AG10803 (cell line): ENCODE measurements around the gene SGK2.

Experiments
- DNase-seq: peaks from one replicate; pipeline ENCODE4 v3.0.0; 2010; ENCODE audit warnings: low read depth
- H3K4me3 ChIP-seq: 2 replicates; pipeline ENCODE4 v1.5.1; 2011; ENCODE audit warnings: mild to moderate bottlenecking, low read length, control low read depth
- TF ChIP-seq, protein P1 (sequence below): conservative IDR thresholded peaks from 2 replicates; pipeline ENCODE4 v1.5.1; 2011; ENCODE audit warnings: mild to moderate bottlenecking, low read length, control low read depth, inconsistent platforms

SGK2 gene

DNA sequence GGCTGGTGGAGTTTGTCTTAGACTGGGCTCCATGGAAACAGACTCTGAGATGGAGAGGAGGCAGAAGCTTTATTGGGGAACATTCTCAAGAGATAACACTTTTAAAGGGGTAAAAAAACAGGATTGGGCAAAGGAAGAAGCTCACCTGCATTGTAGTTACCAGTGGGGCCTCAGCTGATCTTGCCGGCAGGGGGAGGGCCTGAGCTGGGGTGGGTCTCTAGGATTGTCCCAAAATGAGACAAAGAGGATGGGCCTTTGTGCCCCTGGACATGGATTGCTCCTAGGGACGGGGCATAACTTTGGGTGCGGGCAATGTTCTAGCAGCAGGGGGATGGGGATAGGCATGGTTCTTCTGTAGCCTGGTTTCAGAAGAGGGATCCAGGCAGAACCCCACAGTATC lies 12.5 kb downstream of the SGK2 start:
- no peak for DNase-seq
- H3K4me3 ChIP-seq: no peak overlapping the region
- TF ChIP-seq, protein P1, sequence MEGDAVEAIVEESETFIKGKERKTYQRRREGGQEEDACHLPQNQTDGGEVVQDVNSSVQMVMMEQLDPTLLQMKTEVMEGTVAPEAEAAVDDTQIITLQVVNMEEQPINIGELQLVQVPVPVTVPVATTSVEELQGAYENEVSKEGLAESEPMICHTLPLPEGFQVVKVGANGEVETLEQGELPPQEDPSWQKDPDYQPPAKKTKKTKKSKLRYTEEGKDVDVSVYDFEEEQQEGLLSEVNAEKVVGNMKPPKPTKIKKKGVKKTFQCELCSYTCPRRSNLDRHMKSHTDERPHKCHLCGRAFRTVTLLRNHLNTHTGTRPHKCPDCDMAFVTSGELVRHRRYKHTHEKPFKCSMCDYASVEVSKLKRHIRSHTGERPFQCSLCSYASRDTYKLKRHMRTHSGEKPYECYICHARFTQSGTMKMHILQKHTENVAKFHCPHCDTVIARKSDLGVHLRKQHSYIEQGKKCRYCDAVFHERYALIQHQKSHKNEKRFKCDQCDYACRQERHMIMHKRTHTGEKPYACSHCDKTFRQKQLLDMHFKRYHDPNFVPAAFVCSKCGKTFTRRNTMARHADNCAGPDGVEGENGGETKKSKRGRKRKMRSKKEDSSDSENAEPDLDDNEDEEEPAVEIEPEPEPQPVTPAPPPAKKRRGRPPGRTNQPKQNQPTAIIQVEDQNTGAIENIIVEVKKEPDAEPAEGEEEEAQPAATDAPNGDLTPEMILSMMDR: no peak

DNA sequence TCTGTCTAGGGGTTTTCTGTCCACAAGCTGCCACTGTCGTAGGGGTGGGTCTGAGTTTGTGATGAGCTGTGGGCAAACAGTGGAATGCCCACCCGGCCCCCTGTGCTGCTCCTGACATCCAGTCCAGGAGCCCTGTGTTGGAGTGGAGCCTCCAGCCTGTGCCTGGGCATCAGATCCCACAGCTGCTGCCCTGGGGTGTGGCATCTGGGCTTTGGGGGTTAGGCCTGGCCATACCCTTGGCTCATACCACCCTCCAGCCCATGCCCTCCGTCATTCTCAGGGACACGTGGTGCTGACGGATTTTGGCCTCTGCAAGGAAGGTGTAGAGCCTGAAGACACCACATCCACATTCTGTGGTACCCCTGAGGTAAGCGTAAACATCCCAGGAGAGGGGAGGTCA lies 12.9 kb downstream of the SGK2 start:
- DNase-seq: no peak
- TF ChIP-seq, protein P1: no peak
- H3K4me3 ChIP-seq: no peak overlapping the region

DNA sequence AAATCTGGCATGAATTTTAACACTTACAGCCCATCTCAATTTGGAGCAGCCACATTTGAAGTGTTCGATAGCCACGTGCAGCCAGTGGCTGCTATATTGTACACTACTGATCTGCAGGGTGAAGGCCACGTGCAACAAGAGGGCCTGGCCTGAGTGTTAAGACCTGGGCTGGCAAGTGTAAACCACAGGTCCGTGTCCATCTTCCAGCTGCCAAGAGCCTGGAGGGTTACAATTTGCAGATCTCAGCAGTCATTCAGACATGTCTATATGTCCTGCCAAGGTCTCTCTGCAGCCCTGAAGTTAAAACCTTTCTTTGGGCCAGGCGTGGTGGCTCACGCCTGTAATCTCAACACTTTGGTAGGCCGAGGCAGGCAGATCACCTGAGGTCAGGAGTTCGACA lies 14.1 kb downstream of the SGK2 start:
- TF ChIP-seq, protein P1: no peak
- DNase-seq: no peak
- no peak overlapping the region for H3K4me3 ChIP-seq

DNA sequence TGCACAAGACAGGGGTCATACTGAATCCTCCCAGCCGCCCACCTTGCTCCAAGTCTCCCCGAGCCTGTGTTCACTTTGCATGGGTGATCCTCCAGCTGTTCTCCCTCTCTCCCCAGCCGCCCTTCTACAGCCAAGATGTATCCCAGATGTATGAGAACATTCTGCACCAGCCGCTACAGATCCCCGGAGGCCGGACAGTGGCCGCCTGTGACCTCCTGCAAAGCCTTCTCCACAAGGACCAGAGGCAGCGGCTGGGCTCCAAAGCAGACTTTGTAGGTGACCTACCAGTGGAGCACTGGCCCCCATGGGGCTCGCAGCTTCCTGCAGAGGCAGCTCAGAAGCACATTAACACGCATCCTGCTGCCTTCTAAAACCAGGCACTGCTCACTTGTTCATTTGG lies 17.3 kb downstream of the SGK2 start:
- no peak overlapping the region for H3K4me3 ChIP-seq
- DNase-seq: no peak
- TF ChIP-seq, protein P1: no peak

DNA sequence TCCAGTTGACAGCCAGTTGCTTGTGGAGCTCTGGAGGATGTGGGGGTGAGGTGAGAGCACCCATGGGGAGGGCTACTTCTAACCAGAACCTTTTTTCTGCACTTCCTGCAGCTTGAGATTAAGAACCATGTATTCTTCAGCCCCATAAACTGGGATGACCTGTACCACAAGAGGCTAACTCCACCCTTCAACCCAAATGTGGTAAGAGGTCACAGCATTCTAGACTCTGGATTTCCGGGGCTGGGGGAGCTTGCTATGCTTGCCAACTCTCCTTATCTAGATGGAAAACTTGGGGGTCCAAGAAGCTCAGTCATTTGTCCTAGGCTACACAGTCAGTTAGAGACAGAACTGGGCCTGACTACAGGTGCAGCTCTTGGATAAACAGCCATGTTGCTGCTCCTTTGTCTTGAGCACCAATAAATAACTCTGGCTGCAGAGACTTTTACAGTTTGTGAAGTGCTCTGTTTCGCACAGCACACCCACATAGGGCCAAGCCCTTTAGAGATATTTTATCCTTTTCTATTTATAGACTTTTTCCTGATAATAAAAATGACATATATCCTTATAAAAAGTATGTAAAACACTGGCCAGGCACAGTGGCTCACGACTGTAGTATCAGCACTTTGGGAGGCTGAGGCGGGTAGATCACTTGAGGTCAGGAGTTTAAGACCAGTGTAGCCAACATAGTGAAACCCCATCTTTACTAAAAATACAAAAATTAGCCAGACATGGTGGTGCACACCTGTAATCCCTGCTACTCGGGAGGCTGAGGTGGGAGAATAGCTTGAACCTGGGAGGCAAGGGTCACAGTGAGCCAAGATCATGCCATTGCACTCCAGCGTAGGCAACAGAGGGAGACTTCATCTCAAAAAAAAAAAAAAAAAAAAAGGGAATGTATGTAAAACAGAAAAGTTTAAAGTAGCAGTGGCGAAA lies 21.3 kb downstream of the SGK2 start:
- no peak for DNase-seq
- H3K4me3 ChIP-seq: no peak overlapping the region
- TF ChIP-seq, protein P1: no peak

DNA sequence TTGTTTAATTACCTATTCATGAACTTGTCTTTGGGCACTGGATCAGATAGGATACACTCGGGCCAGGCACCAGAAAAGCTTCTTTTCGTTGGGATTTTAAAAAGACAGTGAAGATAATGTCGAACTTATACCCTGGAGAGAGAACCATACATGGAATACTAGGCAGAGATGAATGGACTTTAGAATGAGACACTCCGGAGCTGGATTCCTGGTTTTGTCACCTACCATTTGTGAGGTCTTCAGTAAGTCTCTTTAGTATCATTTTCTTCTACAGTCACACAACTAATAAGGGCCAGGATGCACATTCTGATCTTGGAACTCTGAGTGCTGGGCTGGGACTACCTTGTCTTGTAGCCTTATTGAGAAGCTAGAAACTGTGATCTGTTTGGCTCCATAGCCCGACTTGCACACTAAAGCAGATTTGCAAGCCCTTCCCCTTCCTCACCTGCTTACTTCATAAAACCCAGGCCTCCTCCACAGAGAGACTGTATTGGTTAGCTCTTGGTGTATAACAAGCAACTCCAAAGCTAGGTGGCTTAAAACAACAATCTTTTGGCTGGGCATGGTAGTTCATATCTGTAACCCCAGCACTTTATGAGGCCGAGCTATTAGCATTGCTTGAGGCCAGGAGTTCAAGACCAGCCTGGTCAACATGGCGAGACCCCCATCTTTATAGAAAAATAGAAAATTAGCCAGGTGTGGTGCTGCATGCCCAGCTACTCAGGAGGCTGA lies 24.5 kb downstream of the SGK2 start:
- DNase-seq: no peak

More for the DNA sequence above, 24.5 kb downstream of the SGK2 start:
- no peak overlapping the region for H3K4me3 ChIP-seq
- TF ChIP-seq, protein P1: no peak
